K562 (cell line): ENCODE results near the gene ETS1. TPM values are rescaled to one million over a fixed set of nuclear protein-coding genes. Genes with fewer than 3 reads are reported as not detected.

ENCODE experiments used
- ATAC-seq: fragments of 200-7000 bp; cut with Tn5 transposase; 3 replicates; pipeline ENCODE4 v1.9.1; 2020; ENCODE audit warnings: moderate library complexity
- BruUV-seq: library from RNA; stranded (reverse); fragments of 400-500 nt; replicated peaks from 2 replicates; lab custom pipeline; 2021; lab: Mats Ljungman, UMichigan
- CTCF ChIA-PET: fragments of 300-600 bp; formaldehyde crosslinking; extraction: SDS; loops from one replicate; lab custom pipeline; 2021; ENCODE audit warnings: low intra/inter-chr PET ratio; lab: Yijun Ruan, JAX
- POLR2A ChIA-PET: fragments of 300-600, 350-650 bp; sonication (Branson Sonifier 250); formaldehyde crosslinking; extraction: SDS; loops from one replicate; lab custom pipeline; 2021; ENCODE audit warnings: antibody characterized with exemption, inconsistent platforms; lab: Yijun Ruan, JAX
- DNase-seq, 4 experiments: peaks; one replicate each; pipeline versions ENCODE4 v3.0.0 to v3.0.0-alpha.2; 2011 to 2018; ENCODE audit warnings: low spot score in 3 of 4, mixed read lengths in 3 of 4; ENCODE audit errors: extremely low read depth in 1 of 4
- FAIRE-seq: peaks from 2 replicates; lab custom pipeline; 2011; peaks lifted over from hg19 to GRCh38; lab: Jason Lieb, UNC
- H2AFZ ChIP-seq: 2 replicates; pipeline ENCODE4 v1.6.0; 2011; ENCODE audit warnings: low read depth, low read length, control low read depth, inconsistent platforms
- H3K27ac ChIP-seq: fragments of 200-600 bp; 3 replicates; pipeline ENCODE4 v1.8.0; 2011; ENCODE audit warnings: low read depth, mild to moderate bottlenecking, control low read depth, inconsistent platforms, low read length, moderate library complexity, mixed read lengths; ENCODE audit errors: extremely low read depth
- H3K27me3 ChIP-seq, 2 experiments: fragments of 300-600 bp in 1 of 2; 2 replicates in 1 of 2; 3 replicates in 1 of 2; pipeline versions ENCODE4 v1.6.0 to v1.8.0; 2011; ENCODE audit warnings: inconsistent platforms in 2 of 2, low read length in 2 of 2, mild to moderate bottlenecking in 1 of 2, mixed read lengths in 1 of 2, moderate library complexity in 1 of 2; ENCODE audit not compliant: control insufficient read depth in 2 of 2, insufficient read depth in 2 of 2
- H3K36me3 ChIP-seq: fragments of 300-600 bp; 3 replicates; pipeline ENCODE4 v1.8.0; 2011; ENCODE audit warnings: mild to moderate bottlenecking, low read length, inconsistent platforms; ENCODE audit not compliant: control insufficient read depth, insufficient read depth
- H3K4me1 ChIP-seq, 2 experiments: fragments of 200-600 bp in 1 of 2; replicated peaks in 1 of 2; 2 replicates in 1 of 2; 3 replicates in 1 of 2; pipeline versions ENCODE4 v1.5.1 to v1.8.0; 2011; ENCODE audit warnings: inconsistent platforms in 2 of 2, low read length in 2 of 2, mild to moderate bottlenecking in 1 of 2, mixed read lengths in 1 of 2, moderate library complexity in 1 of 2; ENCODE audit not compliant: control insufficient read depth in 2 of 2, insufficient read depth in 2 of 2
- H3K4me2 ChIP-seq: 2 replicates; pipeline ENCODE4 v1.6.1; 2011; ENCODE audit warnings: low read length, control low read depth, inconsistent platforms, mixed read lengths; ENCODE audit not compliant: insufficient read depth
- H3K4me3 ChIP-seq: fragments of 200-600 bp; sonication (generic), shearing (Covaris generic); 2 replicates; pipeline ENCODE4 v1.5.1; 2016; ENCODE audit warnings: control low read depth, inconsistent platforms
- H3K79me2 ChIP-seq: fragments of 200-600 bp; 3 replicates; pipeline ENCODE4 v1.8.0; 2011; ENCODE audit warnings: low read length, inconsistent platforms; ENCODE audit not compliant: control insufficient read depth, insufficient read depth
- H3K9ac ChIP-seq, 2 experiments: 2 replicates each; pipeline versions ENCODE4 v1.6.0 to v1.6.1; 2011; ENCODE audit warnings: low read depth in 2 of 2, low read length in 2 of 2, control low read depth in 1 of 2, inconsistent platforms in 1 of 2, mild to moderate bottlenecking in 1 of 2, mixed read lengths in 1 of 2; ENCODE audit not compliant: insufficient read depth in 1 of 2
- H3K9me1 ChIP-seq: one replicate; pipeline ENCODE4 v1.6.0; 2011; ENCODE audit warnings: inconsistent platforms, mild to moderate bottlenecking, low read length, moderate library complexity; ENCODE audit not compliant: control insufficient read depth, insufficient read depth
- H3K9me3 ChIP-seq: replicated peaks from 2 replicates; pipeline ENCODE4 v1.5.1; 2011; ENCODE audit warnings: low read depth, low read length, inconsistent platforms; ENCODE audit not compliant: control insufficient read depth, insufficient read depth
- H4K20me1 ChIP-seq: replicated peaks from 2 replicates; pipeline ENCODE4 v1.6.1; 2011; ENCODE audit warnings: low read length, inconsistent platforms, mixed read lengths; ENCODE audit not compliant: control insufficient read depth, insufficient read depth
- CAMTA2 ChIP-seq: fragments of 250-450 bp; sonication (Bioruptor Pico); conservative IDR thresholded peaks from 2 replicates; pipeline ENCODE4 v1.5.1; 2022
- CREBBP ChIP-seq: IDR thresholded peaks from one replicate; pipeline ENCODE4 v1.6.1; 2012; ENCODE audit warnings: low read depth, mild to moderate bottlenecking, control low read depth, inconsistent platforms, low read length
- HDAC3 ChIP-seq: fragments of 450-650 bp; IDR thresholded peaks from 2 replicates; pipeline ENCODE4 v1.6.1; 2018; ENCODE audit warnings: borderline replicate concordance, mild to moderate bottlenecking, moderate library complexity; ENCODE audit not compliant: partially characterized antibody
- ILK ChIP-seq: fragments of 450-650 bp; IDR thresholded peaks from 2 replicates; pipeline ENCODE4 v1.6.1; 2016; ENCODE audit warnings: missing genetic modification characterization, low read depth, mild to moderate bottlenecking, missing compliant biosample characterization, moderate library complexity, borderline replicate concordance
- NELFE ChIP-seq: IDR thresholded peaks from 2 replicates; pipeline ENCODE4 v1.6.1; 2011; ENCODE audit warnings: mild to moderate bottlenecking; ENCODE audit not compliant: insufficient read depth, insufficient read length
- NFATC3 ChIP-seq: fragments of 450-650 bp; IDR thresholded peaks from 2 replicates; pipeline ENCODE4 v1.6.1; 2017; ENCODE audit warnings: mild to moderate bottlenecking
- NUFIP1 ChIP-seq: fragments of 450-650 bp; IDR thresholded peaks from 2 replicates; pipeline ENCODE4 v1.6.1; 2018; ENCODE audit not compliant: partially characterized antibody
- POLR2A ChIP-seq: fragments of 450-650 bp; conservative IDR thresholded peaks from 2 replicates; pipeline ENCODE4 v1.6.1; 2016
- SMARCC2 ChIP-seq: fragments of 450-650 bp; IDR thresholded peaks from 2 replicates; pipeline ENCODE4 v1.6.1; 2017; ENCODE audit warnings: antibody characterized with exemption, moderate library complexity, mild to moderate bottlenecking, low read depth
- SRSF3 ChIP-seq: fragments of 200-400 bp; formaldehyde crosslinking; IDR thresholded peaks from 2 replicates; pipeline ENCODE4 v1.6.1; 2016; ENCODE audit warnings: mild to moderate bottlenecking, low read length, moderate library complexity; ENCODE audit not compliant: insufficient read depth
- WHSC1 ChIP-seq: IDR thresholded peaks from one replicate; pipeline ENCODE4 v1.6.1; 2012; ENCODE audit warnings: low read length, control low read depth, inconsistent platforms
- ZFX ChIP-seq: sonication (generic); formaldehyde crosslinking; IDR thresholded peaks from 2 replicates; pipeline ENCODE4 v1.8.0; 2022; ENCODE audit warnings: mild to moderate bottlenecking, missing genetic modification reagents, moderate library complexity
- ZNF197 ChIP-seq: fragments of 200-800 bp; sonication (Bioruptor generic); IDR thresholded peaks from 2 replicates; pipeline ENCODE4 v1.6.1; 2016; ENCODE audit warnings: low read depth, missing genetic modification characterization, missing compliant biosample characterization
- ZNF507 ChIP-seq: conservative IDR thresholded peaks from 2 replicates; pipeline ENCODE4 v1.6.1; 2017; ENCODE audit warnings: missing genetic modification characterization, missing compliant biosample characterization
- ZNF695 ChIP-seq: fragments of 450-650 bp; formaldehyde crosslinking; IDR thresholded peaks from 2 replicates; pipeline ENCODE4 v1.4.0; 2020; ENCODE audit warnings: mild to moderate bottlenecking, moderate library complexity
- WGBS: fragments of 100-300 bp; shearing (Covaris generic); methylation state at CpG from one replicate; pipeline ENCODE4 v1.1.6; 2016; ENCODE audit warnings: low coverage, mixed read lengths; ENCODE audit not compliant: insufficient coverage; ENCODE audit errors: missing lambda C conversion rate; 5-methylcytosine and 5-hydroxymethylcytosine counted together
- in situ Hi-C: fragments of 300-500 bp; cut with MboI; formaldehyde crosslinking; loops from 4 replicates; pipeline ENCODE4 v1.15.0; 2018; ENCODE audit warnings: inconsistent platforms, mixed read lengths
- intact Hi-C: fragments of 100-400 bp; cut with micrococcal nuclease; formaldehyde crosslinking; loops from 2 replicates; pipeline ENCODE4 v1.14.2; 2022
- polyA plus RNA-seq, 8 experiments: library from polyadenylated mRNA; depleted of rRNA in 4 of 8; stranded (reverse) in 5 of 8; unstranded in 3 of 8; fragments of >200 nt; fragmentation: Nextera tagmentation in 2 of 8; fragmentation: Illumina TruSeq in 1 of 8; extraction: Ambion mirVana in 2 of 8; extraction: Trizol in 1 of 8; gene quantifications; 2 replicates each; pipeline versions ENCODE4 v1.2.1 to v1.2.3, GENCODE V29; 2011 to 2014; ENCODE audit warnings: inconsistent platforms in 1 of 8, missing spikeins in 1 of 8
- total RNA-seq, 7 experiments: library from RNA; depleted of rRNA in 6 of 7; stranded (reverse); fragments of >200 nt in 6 of 7; fragmentation: Illumina TruSeq in 2 of 7; extraction: Trizol in 2 of 7; gene quantifications; 2 replicates each; pipeline versions ENCODE4 v1.2.1 to v1.2.3, GENCODE V29; 2011 to 2021; ENCODE audit warnings: low replicate concordance in 1 of 7
- TF ChIP-seq, protein P1 (sequence below): fragments of 250-450 bp; sonication (Bioruptor Pico); IDR thresholded peaks from 2 replicates; pipeline ENCODE4 v1.4.0; 2020; ENCODE audit warnings: mild to moderate bottlenecking, moderate library complexity

The ETS1 gene
- total and polyA plus RNA-seq, 9 of the 15 experiments (the other 6 are each of a cell fraction or from before 2014, with no cell fraction given), result 0.04 to 1.4 (median 0.23) TPM

DNA sequence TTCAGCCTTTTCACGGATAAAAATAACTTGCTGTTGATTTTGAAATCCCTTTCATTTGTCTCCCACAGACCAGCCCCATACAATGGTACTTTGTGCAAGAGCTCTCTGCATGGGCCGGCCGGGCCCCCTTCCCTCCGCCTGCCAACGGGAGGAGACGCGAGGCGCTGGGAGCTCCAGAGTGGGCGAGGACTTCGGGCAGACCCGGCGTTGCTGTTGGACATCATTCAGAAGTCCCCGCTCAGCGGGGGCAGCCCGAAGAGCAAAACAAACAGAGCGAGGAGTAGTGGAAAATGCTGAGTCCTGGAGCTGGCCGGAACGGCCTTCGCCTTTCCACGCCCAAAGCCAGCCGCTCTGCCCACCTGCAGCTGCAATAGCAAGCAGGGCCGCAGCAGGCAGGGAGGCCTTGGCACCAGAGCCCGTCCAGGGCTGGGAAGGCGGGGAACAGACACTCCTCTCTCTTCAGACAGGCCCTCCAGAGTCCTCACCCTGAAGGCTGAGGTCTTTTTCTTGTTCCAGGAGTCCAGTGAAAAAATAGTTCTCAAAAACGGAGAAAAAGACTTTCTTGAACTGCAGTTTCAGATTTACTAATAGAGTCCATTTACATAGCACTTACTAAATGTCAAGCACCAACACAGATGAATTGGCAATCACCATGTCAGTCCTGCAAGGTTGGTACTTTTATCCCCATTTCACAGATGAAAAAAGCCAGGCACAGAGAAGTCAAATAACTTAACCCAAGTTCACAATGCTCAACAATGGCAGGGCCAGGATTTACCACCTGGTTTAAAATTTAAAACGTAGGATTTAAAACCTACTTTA is 135.5 kb downstream of the ETS1 start:
- Histone ChIP-seq H3K36me3 (no peaks in the 10 kb centered on the region), H3K4me1 (no peaks in the 10 kb centered on the region; a peak in 1 of 5 replicates), H3K4me3 (no peak overlapping the region), H3K27me3 (no peaks in the 10 kb centered on the region; a peak in 1 of 5 replicates), H3K79me2 (no peaks in the 10 kb centered on the region), H3K9me1 (no peaks in the 10 kb centered on the region), H3K27ac (no peak overlapping the region), H3K4me2 (no peak overlapping the region), H3K9ac (no peak overlapping the region), H2AFZ (no peak overlapping the region), H3K9me3 (no peaks in the 10 kb centered on the region), H4K20me1 (no peaks in the 10 kb centered on the region)
- no peak for ATAC-seq
- in situ Hi-C loops, result no loop called here
- BruUV-seq, result no TSS peak
- ChIA-PET CTCF (interaction anchor here (0.6 kb wide), 1 partner anchor 16 kb away, joined by 3 read pairs; no protein-coding TSS in a partner anchor), POLR2A (no interaction called here)
- 1% methylated on average over 26 of the region's 26 CpGs for WGBS
- no peak for FAIRE-seq
- TF ChIP-seq CREBBP, result no peak
- no peak for TF ChIP-seq SMARCC2
- TF ChIP-seq POLR2A, result no peak
- no peak for TF ChIP-seq NELFE
- no peak for TF ChIP-seq NUFIP1
- TF ChIP-seq ZNF197 (CRISPR knock-in tag), result no peak
- no peak for TF ChIP-seq ZFX (CRISPR knock-in tag)
- TF ChIP-seq SRSF3, result no peak
- TF ChIP-seq, protein P1, sequence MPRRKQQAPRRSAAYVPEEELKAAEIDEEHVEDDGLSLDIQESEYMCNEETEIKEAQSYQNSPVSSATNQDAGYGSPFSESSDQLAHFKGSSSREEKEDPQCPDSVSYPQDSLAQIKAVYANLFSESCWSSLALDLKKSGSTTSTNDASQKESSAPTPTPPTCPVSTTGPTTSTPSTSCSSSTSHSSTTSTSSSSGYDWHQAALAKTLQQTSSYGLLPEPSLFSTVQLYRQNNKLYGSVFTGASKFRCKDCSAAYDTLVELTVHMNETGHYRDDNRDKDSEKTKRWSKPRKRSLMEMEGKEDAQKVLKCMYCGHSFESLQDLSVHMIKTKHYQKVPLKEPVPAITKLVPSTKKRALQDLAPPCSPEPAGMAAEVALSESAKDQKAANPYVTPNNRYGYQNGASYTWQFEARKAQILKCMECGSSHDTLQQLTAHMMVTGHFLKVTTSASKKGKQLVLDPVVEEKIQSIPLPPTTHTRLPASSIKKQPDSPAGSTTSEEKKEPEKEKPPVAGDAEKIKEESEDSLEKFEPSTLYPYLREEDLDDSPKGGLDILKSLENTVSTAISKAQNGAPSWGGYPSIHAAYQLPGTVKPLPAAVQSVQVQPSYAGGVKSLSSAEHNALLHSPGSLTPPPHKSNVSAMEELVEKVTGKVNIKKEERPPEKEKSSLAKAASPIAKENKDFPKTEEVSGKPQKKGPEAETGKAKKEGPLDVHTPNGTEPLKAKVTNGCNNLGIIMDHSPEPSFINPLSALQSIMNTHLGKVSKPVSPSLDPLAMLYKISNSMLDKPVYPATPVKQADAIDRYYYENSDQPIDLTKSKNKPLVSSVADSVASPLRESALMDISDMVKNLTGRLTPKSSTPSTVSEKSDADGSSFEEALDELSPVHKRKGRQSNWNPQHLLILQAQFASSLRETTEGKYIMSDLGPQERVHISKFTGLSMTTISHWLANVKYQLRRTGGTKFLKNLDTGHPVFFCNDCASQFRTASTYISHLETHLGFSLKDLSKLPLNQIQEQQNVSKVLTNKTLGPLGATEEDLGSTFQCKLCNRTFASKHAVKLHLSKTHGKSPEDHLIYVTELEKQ (CRISPR knock-in tag), result no peak
- no peak for TF ChIP-seq CAMTA2 (CRISPR knock-in tag)
- no peak for TF ChIP-seq ILK (tag)
- TF ChIP-seq WHSC1, result no peak
- no peak for TF ChIP-seq ZNF695 (CRISPR knock-in tag)
- TF ChIP-seq HDAC3, result no peak
- TF ChIP-seq NFATC3, result no peak
- TF ChIP-seq ZNF507 (tag), result no peak
- intact Hi-C loops, result no loop called here
- DNase-seq, result no peak
